Neural cell (in vitro differentiated cells): ENCODE measurements around the gene OGFOD3. TPM values are rescaled to one million over a fixed set of nuclear protein-coding genes. Genes with fewer than 3 reads are reported as not detected.

ENCODE experiments used
- H2AFZ ChIP-seq: fragments of 200-600, 300-800 bp; sonication (generic), shearing (Covaris generic); 2 replicates; pipeline ENCODE4 v1.6.0; 2014; ENCODE audit warnings: low read depth, mild to moderate bottlenecking, antibody characterized with exemption, low read length, moderate library complexity
- H3F3A ChIP-seq: fragments of 200-600 bp; shearing (Covaris generic); 2 replicates; pipeline ENCODE4 v1.6.1; 2016; ENCODE audit warnings: mild to moderate bottlenecking, moderate library complexity, mixed read lengths, antibody characterized with exemption, low read length; ENCODE audit not compliant: insufficient read depth, poor library complexity, severe bottlenecking
- H3K27ac ChIP-seq: fragments of 200-600, 300-800 bp; sonication (generic), shearing (Covaris generic); 2 replicates; pipeline ENCODE4 v1.5.1; 2014; ENCODE audit warnings: mild to moderate bottlenecking, low read length, moderate library complexity
- H3K27me3 ChIP-seq: fragments of 300-800, 200-600 bp; sonication (generic), shearing (Covaris generic); 2 replicates; pipeline ENCODE4 v1.6.0; 2014; ENCODE audit warnings: mild to moderate bottlenecking, low read depth, low read length, moderate library complexity; ENCODE audit not compliant: insufficient read depth
- H3K36me3 ChIP-seq: fragments of 300-800, 200-600 bp; sonication (generic), shearing (Covaris generic); 2 replicates; pipeline ENCODE4 v1.5.1; 2014; ENCODE audit warnings: mild to moderate bottlenecking, antibody characterized with exemption, low read length, moderate library complexity; ENCODE audit not compliant: insufficient read depth
- H3K4me2 ChIP-seq: fragments of 300-800, 200-600 bp; sonication (generic), shearing (Covaris generic); 2 replicates; pipeline ENCODE4 v1.6.0; 2014; ENCODE audit warnings: mild to moderate bottlenecking, low read length
- H3K4me3 ChIP-seq: fragments of 300-800, 200-600 bp; sonication (generic), shearing (Covaris generic); 2 replicates; pipeline ENCODE4 v1.5.1; 2014; ENCODE audit warnings: mild to moderate bottlenecking, low read length, moderate library complexity
- H3K79me2 ChIP-seq: fragments of 200-600 bp; shearing (Covaris generic); replicated peaks from 2 replicates; pipeline ENCODE4 v1.6.0; 2014; ENCODE audit warnings: mild to moderate bottlenecking, low read length, moderate library complexity; ENCODE audit not compliant: insufficient read depth
- H3K9ac ChIP-seq: fragments of 300-800, 200-600 bp; sonication (generic), shearing (Covaris generic); 2 replicates; pipeline ENCODE4 v1.6.1; 2016; ENCODE audit warnings: mild to moderate bottlenecking, low read length, mixed read lengths
- H3K9me2 ChIP-seq: fragments of 200-600 bp; shearing (Covaris generic); 2 replicates; pipeline ENCODE4 v1.6.1; 2016; ENCODE audit warnings: mild to moderate bottlenecking, low read length, mixed read lengths; ENCODE audit not compliant: insufficient read depth
- H3K9me3 ChIP-seq: fragments of 200-600, 300-800 bp; sonication (generic), shearing (Covaris generic); 2 replicates; pipeline ENCODE4 v1.6.1; 2016; ENCODE audit warnings: mild to moderate bottlenecking, mixed run types, low read length, moderate library complexity, mixed read lengths
- H4K20me1 ChIP-seq: fragments of 200-600 bp; shearing (Covaris generic); 2 replicates; pipeline ENCODE4 v1.6.1; 2016; ENCODE audit warnings: mild to moderate bottlenecking, mixed run types; ENCODE audit not compliant: insufficient read depth
- CTCF ChIP-seq: fragments of 450-650 bp; IDR thresholded peaks from 2 replicates; pipeline ENCODE4 v1.5.1; 2014; ENCODE audit warnings: antibody characterized with exemption, mild to moderate bottlenecking, moderate library complexity; ENCODE audit not compliant: poor library complexity, severe bottlenecking
- EP300 ChIP-seq: fragments of 450-650 bp; conservative IDR thresholded peaks from 2 replicates; pipeline ENCODE4 v1.6.1; 2014; ENCODE audit warnings: antibody characterized with exemption, mild to moderate bottlenecking, moderate library complexity; ENCODE audit not compliant: poor library complexity, severe bottlenecking
- EZH2 ChIP-seq: fragments of 200-600, 300-800 bp; shearing (Covaris generic), sonication (generic); IDR thresholded peaks from 2 replicates; pipeline ENCODE4 v1.6.1; 2014; ENCODE audit warnings: antibody characterized with exemption, low read length, borderline replicate concordance, mild to moderate bottlenecking; ENCODE audit not compliant: insufficient read depth, poor library complexity, severe bottlenecking
- MXI1 ChIP-seq: fragments of 450-650 bp; conservative IDR thresholded peaks from 2 replicates; pipeline ENCODE4 v1.6.1; 2014; ENCODE audit warnings: antibody characterized with exemption, mild to moderate bottlenecking; ENCODE audit not compliant: poor library complexity, severe bottlenecking
- POLR2AphosphoS5 ChIP-seq: IDR thresholded peaks from 2 replicates; pipeline ENCODE4 v1.6.1; 2012
- RAD21 ChIP-seq: fragments of 450-650 bp; conservative IDR thresholded peaks from 2 replicates; pipeline ENCODE4 v1.6.1; 2014; ENCODE audit warnings: antibody characterized with exemption, mild to moderate bottlenecking, moderate library complexity
- REST ChIP-seq: IDR thresholded peaks from 2 replicates; pipeline ENCODE4 v1.6.1; 2012; ENCODE audit warnings: borderline replicate concordance
- SMC3 ChIP-seq: fragments of 450-650 bp; conservative IDR thresholded peaks from 2 replicates; pipeline ENCODE4 v1.6.1; 2014; ENCODE audit warnings: antibody characterized with exemption, mild to moderate bottlenecking, moderate library complexity; ENCODE audit not compliant: poor library complexity
- TAF1 ChIP-seq: IDR thresholded peaks from 2 replicates; pipeline ENCODE4 v1.6.1; 2012; ENCODE audit warnings: low read depth
- polyA plus RNA-seq: library from polyadenylated mRNA; depleted of rRNA; stranded (reverse); fragments of >200 nt; gene quantifications from 2 replicates; pipeline ENCODE4 v1.2.3, GENCODE V29; 2014

The OGFOD3 gene
- polyA plus RNA-seq, 1 donor from 2014 or later: 22.6 TPM

- no peak overlapping the region for H3K9ac ChIP-seq
- no peaks in the 10 kb centered on the region for H3K36me3 ChIP-seq
- H2AFZ ChIP-seq: no peak overlapping the region
- no peaks in the 10 kb centered on the region for H3F3A ChIP-seq
- no peaks in the 10 kb centered on the region for H3K9me3 ChIP-seq
- no peak overlapping the region for H3K27ac ChIP-seq
- TF ChIP-seq SMC3 (no peak), CTCF (no peak), EZH2 (no peak)
- H3K9me2 ChIP-seq: no peaks in the 10 kb centered on the region
- H3K79me2 ChIP-seq: no peaks in the 10 kb centered on the region
- H3K4me3 ChIP-seq: no peak overlapping the region
- H4K20me1 ChIP-seq: no peaks in the 10 kb centered on the region
- H3K4me2 ChIP-seq: no peak overlapping the region
- no peaks in the 10 kb centered on the region for H3K27me3 ChIP-seq
Observed at GRCh38 chr17:82434216-82434565, 15.8 kb upstream of the OGFOD3 start.

GRCh38 chr17:82433560-82434215 is 15.3 kb upstream of the OGFOD3 start:
- no peaks in the 10 kb centered on the region for H3F3A ChIP-seq
- no peak overlapping the region for H3K4me3 ChIP-seq
- no peaks in the 10 kb centered on the region for H4K20me1 ChIP-seq
- H3K9me2 ChIP-seq: no peaks in the 10 kb centered on the region
- no peaks in the 10 kb centered on the region for H3K79me2 ChIP-seq
- no peaks in the 10 kb centered on the region for H3K27me3 ChIP-seq
- H3K9me3 ChIP-seq: no peaks in the 10 kb centered on the region
- no peaks in the 10 kb centered on the region for H3K36me3 ChIP-seq
- H3K4me2 ChIP-seq: no peak overlapping the region
- TF ChIP-seq EP300 (no peak), CTCF (no peak), RAD21 (no peak), SMC3 (no peak), REST (no peak), TAF1 (no peak), POLR2AphosphoS5 (no peak), EZH2 (no peak), MXI1 (no peak)
- H2AFZ ChIP-seq: no peak overlapping the region
- H3K9ac ChIP-seq: no peak overlapping the region
- no peak overlapping the region for H3K27ac ChIP-seq
